GM12864 (cell line): ENCODE data around the gene PRKAR1A.

ENCODE experiments used
- DNase-seq: peaks from one replicate; pipeline ENCODE4 v3.0.0-alpha.2; 2011; ENCODE audit warnings: low read depth
- H3K4me3 ChIP-seq: 2 replicates; pipeline ENCODE4 v1.5.1; 2011; ENCODE audit warnings: mild to moderate bottlenecking, low read depth, low read length, control low read depth
- CTCF ChIP-seq: IDR thresholded peaks from 2 replicates; pipeline ENCODE4 v1.5.1; 2011; ENCODE audit warnings: low read depth, mild to moderate bottlenecking, moderate library complexity, low read length, control low read depth, inconsistent platforms; ENCODE audit errors: missing control alignments

Gene PRKAR1A

GRCh38 chr17:68519911-68520310, 7.7 kb downstream of the PRKAR1A start:
- H3K4me3 ChIP-seq, result no peak overlapping the region
- no peak for DNase-seq
- TF ChIP-seq CTCF, result no peak

- TF ChIP-seq CTCF, result no peak
- H3K4me3 ChIP-seq, result no peak overlapping the region
Observed at GRCh38 chr17:68522266-68522665, 10.0 kb downstream of the PRKAR1A start.

GRCh38 chr17:68526548-68526947, 14.3 kb downstream of the PRKAR1A start:
- DNase-seq, result no peak
- TF ChIP-seq CTCF, result no peak
- no peak overlapping the region for H3K4me3 ChIP-seq

More at GRCh38 chr17:68522266-68522665, 10.0 kb downstream of the PRKAR1A start:
- DNase-seq, result no peak

GRCh38 chr17:68527314-68527713, 15.1 kb downstream of the PRKAR1A start:
- H3K4me3 ChIP-seq, result no peak overlapping the region
- no peak for DNase-seq
- no peak for TF ChIP-seq CTCF

- H3K4me3 ChIP-seq, result no peak overlapping the region
- TF ChIP-seq CTCF, result no peak
- no peak for DNase-seq
Observed at GRCh38 chr17:68531252-68531651, 19.0 kb downstream of the PRKAR1A start.

GRCh38 chr17:68532826-68533225, 20.6 kb downstream of the PRKAR1A start:
- DNase-seq, result no peak
- H3K4me3 ChIP-seq, result no peak overlapping the region
- TF ChIP-seq CTCF, result no peak

- DNase-seq, result no peak
- TF ChIP-seq CTCF, result peak; percentile 26
- H3K4me3 ChIP-seq, result no peak overlapping the region
Observed at GRCh38 chr17:68533887-68534694, 21.9 kb downstream of the PRKAR1A start.
